ENCODE results near the gene RPS16. TPM values are rescaled to one million over a fixed set of nuclear protein-coding genes. Genes with fewer than 3 reads are reported as not detected.

The RPS16 gene
- total RNA-seq, 1 donor from 2014 or later, result 2,671 TPM

DNA sequence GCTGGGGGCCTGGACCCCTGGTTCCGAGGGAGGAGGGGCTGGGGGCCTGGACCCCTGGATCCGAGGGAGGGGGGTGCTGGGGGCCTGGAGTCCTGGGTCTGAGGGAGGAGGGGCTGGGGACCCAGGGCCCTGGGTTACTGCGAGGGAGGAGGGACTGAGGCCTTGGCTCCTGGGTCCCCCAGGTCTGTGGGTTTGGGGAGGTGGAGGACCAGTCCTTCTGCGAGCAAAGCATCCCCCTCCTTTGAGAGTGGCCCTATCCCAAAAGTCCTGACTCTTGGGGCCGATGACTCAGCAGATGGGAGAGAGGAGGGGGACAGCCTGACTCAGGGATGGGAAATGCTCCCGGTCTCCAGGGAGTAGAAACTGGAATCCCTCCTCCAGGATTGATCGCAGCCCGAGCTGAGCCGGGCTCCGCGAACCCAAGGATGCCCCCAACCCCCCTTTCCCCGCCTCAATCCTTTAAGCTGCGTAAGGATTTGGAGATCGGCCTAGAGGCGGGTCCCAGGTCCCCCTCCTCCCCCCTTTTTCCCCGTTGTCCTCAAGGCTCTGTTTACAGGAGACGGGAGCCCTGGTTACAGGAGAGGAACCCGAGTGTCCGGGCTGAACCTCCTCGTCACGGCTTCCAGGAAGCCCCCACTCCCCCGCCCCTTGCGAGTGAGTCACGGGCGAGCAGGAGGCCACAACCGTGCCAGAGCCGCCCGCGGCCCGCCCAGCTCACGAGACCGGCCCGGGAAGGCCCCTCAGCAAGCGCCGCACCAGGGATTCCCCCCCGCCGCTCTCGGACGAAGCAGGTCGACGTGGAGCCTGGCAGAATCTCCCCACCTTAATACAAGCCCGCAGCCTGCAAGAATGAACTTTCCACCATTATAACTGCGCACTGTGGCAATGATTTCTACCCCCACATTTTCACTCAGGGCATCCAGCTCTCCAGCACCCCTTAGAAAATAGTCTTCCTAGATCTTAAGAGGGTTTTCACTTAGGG lies 32.1 kb downstream of the RPS16 start:
- H3K27me3 Mint-ChIP-seq, result no peaks in the 10 kb centered on the region
- H3K36me3 Mint-ChIP-seq (ENCODE audit: low read depth), result peaks cover 25% of the 10 kb centered on the region
- peak overlapping the region; percentile 87 for H3K4me3 Mint-ChIP-seq
- H3K9me3 Mint-ChIP-seq, result no peaks in the 10 kb centered on the region
- peak; percentile 98 for DNase-seq
- intact Hi-C loops (cut with micrococcal nuclease), result no loop called here
- H3K4me1 Mint-ChIP-seq, result peaks cover 58% of the 10 kb centered on the region
- peak overlapping the region; percentile 91 for H3K27ac Mint-ChIP-seq

GRCh38 chr19:39402346-39403300 lies 33.1 kb downstream of the RPS16 start:
- no peaks in the 10 kb centered on the region for H3K9me3 Mint-ChIP-seq
- peak; percentile 96 for DNase-seq
- peaks cover 15% of the 10 kb centered on the region for H3K36me3 Mint-ChIP-seq (ENCODE audit: low read depth)
- peak overlapping the region; percentile 87 for H3K4me3 Mint-ChIP-seq
- intact Hi-C loops (cut with micrococcal nuclease), result no loop called here
- peak overlapping the region; percentile 91 for H3K27ac Mint-ChIP-seq
- no peaks in the 10 kb centered on the region for H3K27me3 Mint-ChIP-seq
- H3K4me1 Mint-ChIP-seq, result peaks cover 57% of the 10 kb centered on the region

DNA sequence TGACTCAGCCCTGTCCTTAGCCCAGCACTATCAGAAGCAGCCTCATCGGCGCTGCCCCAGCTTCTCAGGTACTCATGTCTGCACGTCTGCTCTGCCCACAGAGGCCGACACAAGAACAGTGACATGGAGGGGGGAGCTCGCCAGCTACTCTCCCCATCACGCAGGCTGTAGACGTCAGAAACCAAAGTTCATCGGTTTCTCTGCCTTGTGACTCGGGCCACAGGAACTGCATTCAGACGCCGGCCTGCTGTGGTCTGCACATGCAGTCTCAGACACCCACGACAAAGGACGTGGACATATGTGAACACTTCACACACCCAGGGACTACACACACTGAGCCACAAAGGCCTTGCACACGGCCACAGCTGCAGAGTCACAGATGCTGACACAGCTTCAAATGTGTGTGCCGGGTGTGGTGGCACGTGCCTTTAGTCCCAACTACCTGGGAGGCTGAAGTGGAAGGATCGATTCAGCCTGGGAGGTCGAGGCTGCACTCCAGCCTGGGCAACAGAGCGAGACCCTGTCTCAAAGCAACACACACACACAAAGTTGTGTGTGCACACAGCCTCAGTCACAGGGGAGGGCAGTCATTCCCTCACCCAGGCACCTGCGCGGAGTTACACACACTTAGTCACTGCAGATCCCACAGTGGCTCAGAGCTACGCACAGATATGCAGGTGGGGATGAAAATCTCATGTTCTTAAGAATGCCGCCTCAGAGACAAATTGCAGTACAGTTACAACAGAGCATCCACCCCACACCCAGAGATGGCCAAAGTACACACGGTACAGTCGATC lies 34.0 kb downstream of the RPS16 start:
- peaks cover 11% of the 10 kb centered on the region for H3K36me3 Mint-ChIP-seq (ENCODE audit: low read depth)
- H3K4me3 Mint-ChIP-seq, result peak overlapping the region; percentile 87
- peaks cover 60% of the 10 kb centered on the region for H3K4me1 Mint-ChIP-seq
- intact Hi-C loops (cut with micrococcal nuclease), result no loop called here
- H3K27me3 Mint-ChIP-seq, result no peaks in the 10 kb centered on the region
- peak; percentile 92 for DNase-seq
- no peaks in the 10 kb centered on the region for H3K9me3 Mint-ChIP-seq
- peak overlapping the region; percentile 91 for H3K27ac Mint-ChIP-seq

- Mint-ChIP-seq H3K4me3 (peak overlapping the region; percentile 87), H3K27me3 (no peaks in the 10 kb centered on the region), H3K4me1 (peaks cover 57% of the 10 kb centered on the region), H3K27ac (peak overlapping the region; percentile 91), H3K36me3 (ENCODE audit: low read depth) (peaks cover 11% of the 10 kb centered on the region), H3K9me3 (no peaks in the 10 kb centered on the region)
- no peak for DNase-seq
- intact Hi-C loops (cut with micrococcal nuclease), result no loop called here
Measured at GRCh38 chr19:39401070-39401548, 34.6 kb downstream of the RPS16 start.

- Mint-ChIP-seq H3K36me3 (ENCODE audit: low read depth) (peaks cover 17% of the 10 kb centered on the region), H3K4me1 (peaks cover 56% of the 10 kb centered on the region), H3K27me3 (no peaks in the 10 kb centered on the region), H3K27ac (peak overlapping the region; percentile 38), H3K4me3 (no peak overlapping the region), H3K9me3 (no peaks in the 10 kb centered on the region)
- intact Hi-C loops (cut with micrococcal nuclease), result no loop called here
- no peak for DNase-seq
Measured at GRCh38 chr19:39400061-39400460, 35.7 kb downstream of the RPS16 start.

DNA sequence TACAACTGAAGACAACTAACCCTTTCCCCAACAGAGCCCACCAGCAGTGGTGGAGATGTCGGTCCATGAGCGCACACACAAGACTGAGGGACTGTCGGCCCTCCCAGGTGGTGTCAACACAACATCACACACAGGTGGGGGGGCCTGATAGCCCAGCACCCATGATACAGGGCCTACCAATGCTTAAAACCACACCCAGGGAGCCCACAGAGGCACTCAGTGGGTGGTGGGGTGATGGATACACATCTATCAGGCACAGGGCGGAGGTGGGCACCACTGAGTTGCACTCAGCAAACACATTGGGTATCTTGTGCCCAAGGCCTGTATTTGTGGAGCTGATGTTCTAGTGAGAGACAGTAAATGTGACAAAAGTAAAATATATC lies 36.1 kb downstream of the RPS16 start:
- Mint-ChIP-seq H3K9me3 (no peaks in the 10 kb centered on the region), H3K36me3 (ENCODE audit: low read depth) (peaks cover 18% of the 10 kb centered on the region), H3K27me3 (no peaks in the 10 kb centered on the region), H3K4me1 (peaks cover 57% of the 10 kb centered on the region), H3K4me3 (no peak overlapping the region), H3K27ac (peak overlapping the region; percentile 38)
- no peak for DNase-seq
- intact Hi-C loops (cut with micrococcal nuclease), result no loop called here

- Mint-ChIP-seq H3K4me1 (peaks cover 54% of the 10 kb centered on the region), H3K27ac (peak overlapping the region; percentile 90), H3K27me3 (no peaks in the 10 kb centered on the region), H3K4me3 (peak overlapping the region; percentile 60), H3K9me3 (no peaks in the 10 kb centered on the region), H3K36me3 (ENCODE audit: low read depth) (peaks cover 24% of the 10 kb centered on the region)
- intact Hi-C loops (cut with micrococcal nuclease), result no loop called here
- peak; percentile 84 for DNase-seq
Measured at GRCh38 chr19:39398297-39398864, 37.4 kb downstream of the RPS16 start.

DNA sequence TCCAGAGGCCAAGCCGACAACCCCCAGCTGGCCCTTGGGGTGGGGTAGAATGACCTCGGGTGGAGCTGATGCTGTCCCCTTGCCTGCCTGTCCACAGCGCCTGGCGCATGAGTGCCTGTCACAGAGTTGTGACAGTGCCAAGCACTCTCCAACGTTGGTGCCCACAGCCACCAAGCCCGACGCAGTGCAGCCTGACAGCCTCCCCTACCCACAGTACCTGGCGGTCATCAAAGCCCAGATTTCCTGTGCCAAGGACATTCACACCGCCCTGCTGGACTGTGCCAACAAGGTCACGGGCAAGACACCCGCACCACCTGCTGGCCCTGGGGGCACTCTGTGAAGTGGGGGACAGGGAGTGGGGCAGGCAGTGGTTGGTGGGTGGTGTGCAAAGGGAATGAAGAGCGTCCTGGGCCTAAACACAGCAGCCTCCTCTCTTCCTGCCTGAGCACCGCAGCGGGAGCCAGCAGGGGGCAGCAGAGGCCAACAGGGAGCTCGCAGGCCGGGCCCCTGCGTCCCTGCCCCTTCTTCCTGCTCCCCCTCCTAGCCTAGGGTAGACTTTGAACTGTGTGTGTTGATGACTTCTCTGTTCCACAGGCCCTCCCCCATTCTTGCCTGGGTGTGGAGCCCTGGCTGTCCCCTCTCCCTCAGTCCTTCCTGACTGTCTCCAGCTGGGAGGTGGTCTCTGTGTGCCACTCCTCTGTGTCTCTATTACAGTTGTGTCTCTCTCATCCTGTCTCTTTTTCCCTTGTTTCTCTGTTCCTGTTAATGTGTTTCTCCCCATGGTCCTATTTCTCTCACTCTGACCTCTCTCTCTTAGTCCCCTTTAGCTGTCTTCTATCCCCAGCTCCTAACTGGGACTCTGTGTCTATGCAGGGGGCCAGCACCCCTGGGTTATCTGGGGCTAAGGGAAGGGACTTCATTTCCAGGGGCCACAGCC lies 38.1 kb downstream of the RPS16 start:
- peak overlapping the region; percentile 60 for H3K4me3 Mint-ChIP-seq

GRCh38 chr19:39390751-39391437 lies 44.9 kb downstream of the RPS16 start, which contains the start of the genes MED29 and PAF1:
MED29 (plus strand) TSS chr19:39391378; CDS start chr19:39391423, 45 bp downstream.
PAF1 (minus strand) TSS chr19:39391106; CDS start chr19:39390864, 242 bp downstream.
- Mint-ChIP-seq H3K4me3 (peak within 1 kb of the TSS; percentile 98), H3K27me3 (no peaks in the 10 kb centered on the region), H3K9me3 (no peaks in the 10 kb centered on the region), H3K36me3 (ENCODE audit: low read depth) (peaks cover 47% of the 10 kb centered on the region), H3K4me1 (peaks cover 28% of the 10 kb centered on the region), H3K27ac (peak within 1 kb of the TSS; percentile 97)
- intact Hi-C loops (cut with micrococcal nuclease), result loop anchor here (1.0 to 2.0 kb wide), 7 partner anchors 21 to 461 kb away; partner anchors contain the start of genes MRPS12, PLEKHG2, SAMD4B and SARS2
- peak; percentile 99 for DNase-seq

More for the DNA sequence above, 38.1 kb downstream of the RPS16 start:
- H3K9me3 Mint-ChIP-seq, result no peaks in the 10 kb centered on the region
- H3K27me3 Mint-ChIP-seq, result no peaks in the 10 kb centered on the region
- peaks cover 26% of the 10 kb centered on the region for H3K36me3 Mint-ChIP-seq (ENCODE audit: low read depth)
- DNase-seq, result peak; percentile 98
- intact Hi-C loops (cut with micrococcal nuclease), result loop anchor here (1.0 kb wide), 2 partner anchors 14 to 135 kb away; partner anchors contain the start of gene EID2B
- H3K4me1 Mint-ChIP-seq, result peaks cover 51% of the 10 kb centered on the region
- peak overlapping the region; percentile 90 for H3K27ac Mint-ChIP-seq

GRCh38 chr19:39390451-39390750 lies 45.3 kb downstream of the RPS16 start:
- Mint-ChIP-seq H3K36me3 (ENCODE audit: low read depth) (peaks cover 49% of the 10 kb centered on the region), H3K4me3 (peak overlapping the region; percentile 98), H3K4me1 (peaks cover 28% of the 10 kb centered on the region), H3K9me3 (no peaks in the 10 kb centered on the region), H3K27me3 (no peaks in the 10 kb centered on the region), H3K27ac (peak overlapping the region; percentile 97)
- no peak for DNase-seq
- intact Hi-C loops (cut with micrococcal nuclease), result loop anchor here (2.0 kb wide), 2 partner anchors 40 kb away; no protein-coding TSS in a partner anchor

DNA sequence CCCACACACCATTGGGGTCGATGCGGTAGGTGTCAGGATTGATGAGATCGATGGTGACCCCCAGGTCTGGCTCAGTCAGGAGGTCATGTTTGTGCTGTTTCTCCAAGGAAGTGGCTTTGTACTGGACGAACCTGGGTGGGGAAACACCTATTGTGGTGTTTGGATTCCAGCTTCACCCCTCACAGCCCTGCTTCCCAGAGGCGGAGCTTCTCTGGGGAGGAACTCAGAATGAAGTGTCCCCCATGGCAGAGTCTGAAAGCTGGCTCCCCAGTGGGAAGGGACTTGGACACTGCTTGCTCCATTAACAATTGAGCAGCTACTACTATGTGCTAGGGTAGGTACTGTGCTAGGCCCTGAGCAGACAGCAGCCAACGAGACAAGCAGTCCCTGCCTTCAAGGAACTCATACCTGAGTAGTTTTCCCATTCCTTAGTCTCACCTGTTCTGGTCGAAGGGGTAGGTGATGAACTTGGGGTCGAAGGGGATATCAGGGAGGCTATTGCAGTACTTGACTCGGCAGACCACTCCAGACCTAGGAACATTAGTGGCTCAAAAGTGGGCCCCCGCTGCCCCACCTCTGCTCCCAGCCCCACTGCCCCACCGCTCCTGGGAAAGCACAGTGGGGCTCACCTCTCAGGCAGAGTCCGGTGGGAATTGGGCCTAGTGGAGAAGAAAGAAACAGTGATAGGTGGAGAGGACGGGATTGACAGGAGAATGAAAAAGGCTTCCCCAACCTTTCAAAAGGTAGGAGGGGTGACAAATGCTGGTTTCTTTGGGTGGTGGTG lies 45.9 kb downstream of the RPS16 start:
- H3K27ac Mint-ChIP-seq, result peak overlapping the region; percentile 97
- H3K9me3 Mint-ChIP-seq, result no peaks in the 10 kb centered on the region
- no peak for DNase-seq
- H3K4me3 Mint-ChIP-seq, result peak overlapping the region; percentile 98
- peaks cover 27% of the 10 kb centered on the region for H3K4me1 Mint-ChIP-seq
- intact Hi-C loops (cut with micrococcal nuclease), result loop anchor here (2.0 kb wide), 2 partner anchors 39 to 41 kb away; no protein-coding TSS in a partner anchor
- H3K27me3 Mint-ChIP-seq, result no peaks in the 10 kb centered on the region
- peaks cover 47% of the 10 kb centered on the region for H3K36me3 Mint-ChIP-seq (ENCODE audit: low read depth)

All from activated CD4-positive, alpha-beta T cell treated with anti-CD3 and anti-CD28 coated beads, Interleukin-2, amount 10 ng/mL, durations not matched to agents 24 days and 14 days (primary cell).